HL-60 (cell line): ENCODE data around the gene GBP3.

Experiments used
- DNase-seq, 2 experiments: peaks; one replicate each; pipeline ENCODE4 v3.0.0-alpha.2; 2010 to 2020; ENCODE audit warnings: low read depth in 1 of 2, low spot score in 1 of 2
- H3K27ac ChIP-seq: fragments of 250-450 bp; sonication (Bioruptor Pico); replicated peaks from 2 replicates; pipeline ENCODE4 v1.5.1; 2020; ENCODE audit warnings: mild to moderate bottlenecking, moderate library complexity
- H3K27me3 ChIP-seq: fragments of 250-450 bp; sonication (Bioruptor Pico); 2 replicates; pipeline ENCODE4 v1.5.1; 2021; ENCODE audit warnings: mild to moderate bottlenecking, moderate library complexity; ENCODE audit not compliant: insufficient read depth, poor library complexity, severe bottlenecking
- H3K4me3 ChIP-seq: replicated peaks from 2 replicates; pipeline ENCODE4 v1.5.1; 2011; ENCODE audit warnings: mild to moderate bottlenecking, control low read depth, low read length; ENCODE audit not compliant: insufficient read depth
- GABPA ChIP-seq: IDR thresholded peaks from 2 replicates; pipeline ENCODE4 v1.6.1; 2012; ENCODE audit warnings: low read depth
- POLR2AphosphoS5 ChIP-seq: IDR thresholded peaks from 2 replicates; pipeline ENCODE4 v1.6.1; 2012; ENCODE audit warnings: low read depth
- REST ChIP-seq: IDR thresholded peaks from 2 replicates; pipeline ENCODE4 v1.6.1; 2012; ENCODE audit warnings: low read depth; ENCODE audit not compliant: insufficient replicate concordance
- SPI1 ChIP-seq: IDR thresholded peaks from 2 replicates; pipeline ENCODE4 v1.6.1; 2012; ENCODE audit warnings: low read depth, mild to moderate bottlenecking, borderline replicate concordance
- TF ChIP-seq, protein P1 (sequence below): IDR thresholded peaks from one replicate; pipeline ENCODE4 v1.5.1; 2011; ENCODE audit warnings: low read length, control low read depth, inconsistent platforms; ENCODE audit not compliant: insufficient read depth

Gene GBP3

DNA sequence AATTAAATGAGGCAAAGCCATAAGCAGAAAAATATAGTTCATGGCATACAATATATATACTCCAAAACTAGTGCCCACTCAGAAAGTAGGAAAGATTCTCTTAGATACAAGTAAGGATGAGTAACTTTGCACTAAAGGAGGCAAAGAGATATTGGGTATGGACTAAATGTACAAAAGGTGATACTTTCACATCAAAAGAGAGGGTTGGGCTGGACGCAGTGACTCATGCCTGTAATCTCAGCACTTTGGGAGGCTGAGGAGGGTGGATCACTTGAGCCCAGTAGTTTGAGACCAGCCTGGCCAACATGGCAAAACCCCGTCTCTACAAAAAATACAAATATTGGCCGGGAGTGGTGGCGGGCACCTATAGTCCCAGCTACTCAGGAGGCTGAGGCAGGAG is 37.0 kb downstream of the GBP3 start:
- DNase-seq = no peak
- H3K4me3 ChIP-seq = no peak overlapping the region
- no peak overlapping the region for H3K27ac ChIP-seq
- TF ChIP-seq GABPA (no peak), REST (no peak)
- H3K27me3 ChIP-seq = no peaks in the 10 kb centered on the region

- no peak for DNase-seq
- Histone ChIP-seq H3K27me3 (no peaks in the 10 kb centered on the region), H3K27ac (no peak overlapping the region), H3K4me3 (no peak overlapping the region)
- TF ChIP-seq REST (no peak), POLR2AphosphoS5 (no peak), SPI1 (no peak), GABPA (no peak)
- TF ChIP-seq, protein P1, sequence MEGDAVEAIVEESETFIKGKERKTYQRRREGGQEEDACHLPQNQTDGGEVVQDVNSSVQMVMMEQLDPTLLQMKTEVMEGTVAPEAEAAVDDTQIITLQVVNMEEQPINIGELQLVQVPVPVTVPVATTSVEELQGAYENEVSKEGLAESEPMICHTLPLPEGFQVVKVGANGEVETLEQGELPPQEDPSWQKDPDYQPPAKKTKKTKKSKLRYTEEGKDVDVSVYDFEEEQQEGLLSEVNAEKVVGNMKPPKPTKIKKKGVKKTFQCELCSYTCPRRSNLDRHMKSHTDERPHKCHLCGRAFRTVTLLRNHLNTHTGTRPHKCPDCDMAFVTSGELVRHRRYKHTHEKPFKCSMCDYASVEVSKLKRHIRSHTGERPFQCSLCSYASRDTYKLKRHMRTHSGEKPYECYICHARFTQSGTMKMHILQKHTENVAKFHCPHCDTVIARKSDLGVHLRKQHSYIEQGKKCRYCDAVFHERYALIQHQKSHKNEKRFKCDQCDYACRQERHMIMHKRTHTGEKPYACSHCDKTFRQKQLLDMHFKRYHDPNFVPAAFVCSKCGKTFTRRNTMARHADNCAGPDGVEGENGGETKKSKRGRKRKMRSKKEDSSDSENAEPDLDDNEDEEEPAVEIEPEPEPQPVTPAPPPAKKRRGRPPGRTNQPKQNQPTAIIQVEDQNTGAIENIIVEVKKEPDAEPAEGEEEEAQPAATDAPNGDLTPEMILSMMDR = no peak
Measured at GRCh38 chr1:88985032-88985431, 37.6 kb downstream of the GBP3 start.

GRCh38 chr1:88984569-88984968 is 38.1 kb downstream of the GBP3 start:
- DNase-seq = no peak
- no peaks in the 10 kb centered on the region for H3K27me3 ChIP-seq
- H3K4me3 ChIP-seq = no peak overlapping the region
- peak overlapping the region; percentile 19; the same call in 1 of the 2 replicates for H3K27ac ChIP-seq
- TF ChIP-seq GABPA (no peak), SPI1 (no peak), REST (no peak), POLR2AphosphoS5 (no peak)
- TF ChIP-seq, protein P1 = no peak
